Renal pelvis (tissue), 4 donors: ENCODE results near the gene GABPA. TPM values are rescaled to one million over a fixed set of nuclear protein-coding genes. Genes with fewer than 3 reads are reported as not detected.
"Not testable (repeated sequence)": the region's sequence is repeated elsewhere in the genome, so short reads cannot be mapped to it uniquely, and the experiment has no call there.

Experiments used
- DNase-seq: peaks from one replicate; pipeline ENCODE4 v3.0.0-alpha.2; 2013
- polyA plus RNA-seq, 3 donors: library from polyadenylated mRNA; unstranded; fragments of 120-200 nt; gene quantifications; one replicate each; pipeline ENCODE4 v1.2.1, GENCODE V29; 2013; ENCODE audit not compliant: insufficient read length in 3 of 3

GABPA gene
- polyA plus RNA-seq, 3 donors, result 37.2 to 43.4 (median 39.8) TPM

- DNase-seq, result peak; percentile 24
Observed at GRCh38 chr21:25733859-25734653, 716 bp upstream of the GABPA start.

DNA sequence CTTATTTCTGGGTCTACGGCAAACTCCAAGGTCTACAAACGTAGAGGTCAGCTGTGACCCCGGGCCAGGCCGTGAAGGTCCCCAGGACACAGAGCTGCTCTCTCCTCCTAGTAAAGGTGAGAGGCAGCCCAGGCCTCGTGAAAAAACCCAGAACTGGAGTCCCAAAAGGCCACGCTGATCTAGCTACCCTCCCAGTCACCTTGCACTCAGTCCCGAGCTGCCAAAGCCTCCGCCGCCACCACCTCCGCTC lies 193 bp upstream of the GABPA start:
- no peak for DNase-seq

DNA sequence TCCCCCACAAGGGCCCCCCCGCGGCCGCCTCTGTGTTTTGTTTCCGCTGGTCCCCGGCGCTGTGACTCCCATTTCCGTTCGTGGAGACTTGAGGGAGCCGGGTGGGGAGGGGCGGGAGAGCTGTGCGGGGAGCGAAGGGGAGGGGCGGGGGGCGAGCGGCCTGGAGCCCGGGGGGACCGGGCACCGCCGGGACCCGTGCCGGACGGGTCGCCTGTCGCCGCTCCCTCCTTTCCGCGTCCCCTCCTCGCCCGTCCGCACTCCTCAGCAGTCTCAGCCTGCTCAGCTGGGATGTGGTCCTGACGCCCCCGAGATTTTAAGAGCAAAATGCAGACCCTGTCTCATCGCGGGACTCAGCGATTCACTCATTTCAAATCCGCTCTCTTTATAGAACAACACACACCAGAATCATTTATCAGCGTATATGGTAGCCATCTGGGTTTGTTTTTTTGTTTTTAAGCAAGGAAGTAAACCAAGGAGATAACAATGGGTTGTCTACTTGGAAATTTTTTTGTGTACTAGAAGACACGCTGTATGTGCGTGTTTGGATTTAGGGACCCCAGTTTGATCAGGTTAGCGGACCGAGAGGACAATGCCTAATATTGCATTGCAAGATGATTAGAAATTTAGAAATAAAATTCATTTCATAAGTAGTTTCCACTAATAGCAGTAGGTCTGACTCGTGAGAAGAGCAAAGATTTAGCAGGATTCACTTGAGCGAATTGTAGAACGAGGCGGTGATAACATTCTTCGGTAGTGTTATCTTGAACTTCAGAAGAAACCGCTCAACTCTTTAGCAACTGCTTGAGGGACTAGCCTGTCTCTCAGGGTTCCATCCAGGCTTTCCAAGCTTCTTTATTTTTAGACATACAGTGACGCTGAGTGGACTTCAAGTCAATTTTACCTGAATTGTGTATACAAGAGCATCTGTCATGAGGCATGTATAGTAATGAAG lies 1.1 kb downstream of the GABPA start:
- DNase-seq, result peak; percentile 92

- no peak for DNase-seq
Observed at GRCh38 chr21:25737421-25737820, 2.6 kb downstream of the GABPA start.

DNA sequence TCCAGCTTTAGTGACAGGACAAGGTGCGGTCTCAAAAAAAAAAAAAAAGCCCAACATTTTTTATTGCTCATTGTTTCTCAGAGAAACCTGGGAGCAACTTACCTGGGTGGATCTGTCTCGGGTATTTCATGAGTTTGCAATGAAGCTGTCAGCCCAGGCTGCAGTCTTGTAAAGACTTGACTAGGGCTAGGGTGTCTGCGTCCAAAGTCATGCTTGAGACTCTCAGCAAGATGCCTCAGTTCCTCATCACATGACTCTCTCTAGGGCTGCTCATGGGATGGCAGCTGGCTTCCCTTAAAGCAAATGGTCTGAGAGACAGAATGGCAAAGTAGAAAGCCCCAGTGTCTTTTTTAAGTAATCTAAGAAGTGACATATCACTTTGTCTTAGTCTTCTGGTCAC lies 8.1 kb downstream of the GABPA start:
- no peak for DNase-seq

DNA sequence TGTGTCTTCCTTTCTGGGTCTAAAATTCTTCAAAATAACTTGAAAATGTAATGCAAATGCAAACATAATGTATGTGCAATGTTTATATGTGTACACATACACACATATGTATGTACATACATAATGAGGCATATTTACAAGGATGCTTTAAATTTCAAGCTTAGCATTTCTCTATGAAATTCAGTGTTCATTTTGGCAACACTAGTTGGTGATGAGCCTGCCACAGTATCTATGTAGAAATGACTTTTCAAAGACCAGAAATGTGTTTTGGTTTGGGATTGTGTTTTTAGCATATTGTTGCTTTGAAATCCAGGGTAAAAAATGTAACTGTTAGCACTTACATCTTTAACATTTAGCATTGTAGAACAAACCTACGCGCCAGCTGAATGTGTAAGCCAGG lies 10.1 kb downstream of the GABPA start:
- DNase-seq, result no peak

DNA sequence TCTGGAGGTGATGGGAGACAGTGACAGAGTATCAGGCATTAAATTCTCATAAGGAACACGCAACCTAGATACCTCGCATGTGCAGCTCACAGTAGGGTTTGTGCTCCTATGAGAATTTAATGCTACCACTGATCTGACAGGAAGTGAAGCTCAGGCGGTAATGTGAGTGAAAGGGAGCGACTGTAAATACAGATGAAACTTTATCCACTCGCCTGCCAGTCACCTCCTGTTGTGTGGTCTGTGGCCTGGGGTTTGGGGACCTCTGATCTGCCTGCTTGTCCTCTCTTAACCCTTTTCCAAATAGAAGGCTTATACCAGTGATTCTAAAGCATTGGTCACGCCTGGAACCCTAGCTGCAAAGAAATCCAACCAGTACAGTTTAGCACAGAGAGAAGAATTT lies 15.3 kb downstream of the GABPA start:
- DNase-seq, result no peak

- no peak for DNase-seq
Observed at GRCh38 chr21:25752416-25752815, 17.6 kb downstream of the GABPA start.

GRCh38 chr21:25756190-25756932 lies 21.6 kb downstream of the GABPA start:
- DNase-seq, result no peak

DNA sequence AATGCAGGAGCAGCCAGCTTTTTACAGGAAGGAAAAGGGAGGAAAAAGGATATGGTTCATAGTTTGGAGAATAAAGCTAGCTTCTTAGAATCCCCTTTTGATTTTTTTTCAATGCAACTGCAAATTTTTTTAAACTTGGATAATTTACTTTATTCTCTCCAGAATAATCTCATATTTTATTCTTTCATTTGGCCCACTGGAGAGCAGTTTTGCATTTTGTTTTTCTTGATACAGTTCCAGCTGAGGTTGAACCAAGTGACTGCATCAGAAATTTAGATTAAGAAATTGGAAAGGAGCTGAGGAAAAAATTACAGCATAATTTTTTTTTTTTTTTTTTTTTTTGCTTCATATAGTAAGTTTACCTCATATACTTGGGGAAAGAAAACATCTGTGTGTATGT lies 22.8 kb downstream of the GABPA start:
- DNase-seq, result no peak

DNA sequence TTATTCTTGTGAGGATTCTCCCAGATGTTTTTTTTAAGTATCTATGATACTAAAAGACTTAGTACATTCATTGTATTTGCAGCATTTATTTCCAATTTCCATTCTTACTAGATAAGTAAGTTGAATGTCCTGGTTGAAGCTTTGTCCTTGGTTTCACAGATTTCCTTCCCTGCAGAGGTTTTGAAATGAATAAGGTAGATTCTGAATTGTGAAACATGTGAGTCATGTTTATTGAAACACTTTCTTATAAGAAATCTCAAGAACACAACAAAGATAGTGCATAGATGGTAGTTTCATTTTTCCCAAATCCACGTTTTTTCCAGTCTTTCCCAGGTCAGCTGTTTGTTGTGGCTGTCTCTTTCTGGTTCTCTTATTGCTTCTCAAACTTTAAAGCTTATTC lies 24.8 kb downstream of the GABPA start:
- DNase-seq, result no peak

- DNase-seq, result no peak
Observed at GRCh38 chr21:25760061-25760460, 25.3 kb downstream of the GABPA start.

DNA sequence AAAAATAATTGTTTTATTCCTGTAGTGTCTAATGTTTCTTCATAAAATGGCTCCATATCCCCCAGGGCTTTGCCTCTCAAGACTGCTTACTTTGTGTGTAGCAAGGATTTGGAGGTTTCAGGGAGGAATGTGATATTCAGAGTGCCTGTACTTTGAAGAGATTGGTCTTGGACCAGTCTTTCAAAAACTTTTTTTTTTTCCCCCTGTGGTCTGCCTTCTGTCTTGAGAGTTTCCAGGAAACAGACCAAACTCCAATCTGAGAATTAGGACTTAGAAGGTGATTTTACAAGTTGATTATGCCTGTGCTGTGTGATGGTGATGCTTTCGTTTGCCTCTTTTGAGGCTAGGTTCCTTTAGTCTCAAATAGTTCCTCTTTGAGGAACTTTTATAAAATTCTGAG lies 25.9 kb downstream of the GABPA start:
- no peak for DNase-seq

- no peak for DNase-seq
Observed at GRCh38 chr21:25764065-25764464, 29.3 kb downstream of the GABPA start.

DNA sequence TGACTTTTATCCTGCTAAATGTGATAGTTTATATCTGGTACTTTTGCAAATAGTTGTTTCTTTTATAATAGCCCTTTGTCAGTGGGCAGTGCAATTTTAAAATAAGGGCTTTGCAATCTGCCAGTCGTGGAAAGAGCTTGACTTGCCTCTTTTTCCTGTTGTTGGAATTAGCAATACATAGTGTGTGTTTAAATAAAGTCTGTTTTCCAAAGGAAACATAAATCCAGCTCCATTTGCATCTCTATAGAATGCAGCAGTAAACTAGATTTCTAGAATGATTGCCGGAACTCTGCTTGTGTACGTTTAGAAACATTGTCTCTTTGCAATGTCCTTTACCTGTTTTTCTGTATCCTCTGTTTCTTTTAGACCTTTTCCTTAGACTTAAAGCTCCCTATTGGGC lies 33.1 kb downstream of the GABPA start:
- no peak for DNase-seq

- DNase-seq, result no peak
Observed at GRCh38 chr21:25772686-25773085, 37.9 kb downstream of the GABPA start.

GRCh38 chr21:25776440-25776839 lies 41.7 kb downstream of the GABPA start:
- no peak for DNase-seq

- DNase-seq, result not testable (repeated sequence)
Observed at GRCh38 chr21:25778126-25778875, 43.5 kb downstream of the GABPA start.

DNA sequence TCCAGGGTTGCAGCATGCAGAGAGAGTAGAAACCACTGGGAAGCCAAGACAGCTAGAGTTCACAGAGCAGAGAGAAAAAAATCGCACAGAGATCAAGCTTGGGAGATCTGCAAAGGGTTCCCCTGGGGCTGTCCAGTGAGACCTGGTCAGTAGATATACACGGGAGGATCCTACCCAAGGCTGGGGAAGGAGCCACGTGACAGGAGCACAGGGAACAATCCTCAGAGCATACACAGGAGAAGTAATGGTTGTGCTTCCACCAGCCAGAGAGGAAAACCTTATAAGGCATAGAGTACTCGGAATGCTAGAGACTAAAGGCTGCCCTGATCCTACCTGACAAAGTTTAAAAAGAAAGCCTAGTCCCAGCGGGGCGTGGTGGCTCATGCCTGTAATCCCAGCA lies 53.9 kb downstream of the GABPA start:
- no peak for DNase-seq

- peak; percentile 63 for DNase-seq
Observed at GRCh38 chr21:25790122-25790877, 55.5 kb downstream of the GABPA start.

DNA sequence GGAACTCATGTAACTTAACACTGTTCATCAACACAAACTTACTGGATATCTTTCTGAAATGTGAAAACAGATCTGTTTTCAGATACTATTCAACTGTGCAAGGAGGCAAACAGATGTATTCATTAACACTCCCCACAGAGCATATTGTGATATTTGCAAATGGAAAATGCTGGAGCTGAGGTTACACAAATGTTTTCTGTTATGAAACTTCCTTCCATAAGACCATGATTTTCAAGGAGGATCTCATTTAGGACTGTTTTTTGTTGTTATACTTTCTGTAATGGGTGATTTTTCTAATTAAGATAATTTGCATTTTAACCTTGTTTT lies 56.1 kb downstream of the GABPA start:
- DNase-seq, result no peak
